ENCODE data around the gene PRRT3.

PRRT3 gene

GRCh38 chr3:9951962-9952805, at the start of gene PRRT3:
Gene PRRT3, minus strand, starts transcription at chr3:9952408. Its CDS starts 2,293 bp downstream, at chr3:9950115.
- DNase-seq, result peak in 13 of 56 donors; percentile 21 to 57 (median 41)

DNA sequence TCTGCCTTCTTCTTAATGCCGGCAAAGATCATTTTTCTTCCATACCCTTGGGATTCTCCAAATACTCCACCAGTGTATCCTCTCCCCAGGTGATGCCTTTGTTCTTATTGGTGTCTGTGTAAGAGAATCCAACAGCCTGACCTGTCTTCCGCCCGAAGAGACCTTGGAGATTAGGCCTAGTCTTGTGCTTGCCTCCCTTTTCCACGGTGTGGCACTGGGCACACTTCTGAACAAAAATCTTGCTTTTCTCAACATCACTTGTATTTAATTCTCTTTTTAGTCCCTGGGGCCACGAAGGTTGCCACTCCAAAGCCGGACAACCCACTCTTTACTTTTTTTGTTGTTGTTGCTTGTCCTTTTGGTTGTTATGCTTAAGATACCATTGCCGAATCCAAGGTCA, 48.5 kb upstream of the PRRT3 start:
- DNase-seq, result no peak

DNA sequence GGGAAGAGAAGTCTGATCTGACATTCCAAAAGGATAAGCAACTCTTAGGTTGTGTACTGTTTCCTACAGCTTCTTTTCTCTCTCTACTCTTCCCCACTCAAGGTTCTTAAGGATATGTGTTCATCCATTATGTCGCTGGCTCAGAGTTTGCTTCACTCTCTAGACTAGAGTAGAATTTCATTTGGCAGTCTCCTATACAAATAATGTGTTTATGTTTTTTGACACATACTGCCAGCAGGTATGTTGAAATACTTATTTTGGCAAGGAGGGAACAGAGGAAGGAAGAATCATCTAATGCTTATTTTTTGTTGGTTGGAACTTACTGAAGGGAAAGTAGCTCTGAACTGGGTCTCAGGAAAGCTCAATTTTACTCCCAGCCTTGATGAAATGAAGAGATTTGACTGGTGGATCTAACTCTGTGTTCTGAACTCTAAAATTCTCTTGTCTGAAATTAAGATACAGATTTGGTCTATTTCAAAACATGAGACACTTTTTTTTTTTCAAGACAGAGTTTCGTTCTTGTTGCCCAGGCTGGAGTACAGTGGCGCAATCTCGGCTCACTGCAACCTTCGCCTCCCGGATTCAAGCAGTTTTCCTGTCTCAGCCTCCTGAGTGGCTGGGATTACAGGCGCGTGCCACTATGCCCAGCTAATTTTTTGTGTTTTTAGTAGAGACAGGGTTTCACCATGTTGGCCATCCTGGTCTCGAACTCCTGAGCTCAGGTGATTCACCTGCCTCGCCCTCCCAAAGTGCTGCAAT, 42.1 kb upstream of the PRRT3 start:
- no peak for DNase-seq

- DNase-seq, result peak in 1 of 56 donors; percentile 49
Observed at GRCh38 chr3:9986230-9986725, 34.1 kb upstream of the PRRT3 start.

- DNase-seq, result no peak
Observed at GRCh38 chr3:9980251-9980650, 28.0 kb upstream of the PRRT3 start.

- no peak for DNase-seq
Observed at GRCh38 chr3:9978710-9979305, 26.6 kb upstream of the PRRT3 start.

DNA sequence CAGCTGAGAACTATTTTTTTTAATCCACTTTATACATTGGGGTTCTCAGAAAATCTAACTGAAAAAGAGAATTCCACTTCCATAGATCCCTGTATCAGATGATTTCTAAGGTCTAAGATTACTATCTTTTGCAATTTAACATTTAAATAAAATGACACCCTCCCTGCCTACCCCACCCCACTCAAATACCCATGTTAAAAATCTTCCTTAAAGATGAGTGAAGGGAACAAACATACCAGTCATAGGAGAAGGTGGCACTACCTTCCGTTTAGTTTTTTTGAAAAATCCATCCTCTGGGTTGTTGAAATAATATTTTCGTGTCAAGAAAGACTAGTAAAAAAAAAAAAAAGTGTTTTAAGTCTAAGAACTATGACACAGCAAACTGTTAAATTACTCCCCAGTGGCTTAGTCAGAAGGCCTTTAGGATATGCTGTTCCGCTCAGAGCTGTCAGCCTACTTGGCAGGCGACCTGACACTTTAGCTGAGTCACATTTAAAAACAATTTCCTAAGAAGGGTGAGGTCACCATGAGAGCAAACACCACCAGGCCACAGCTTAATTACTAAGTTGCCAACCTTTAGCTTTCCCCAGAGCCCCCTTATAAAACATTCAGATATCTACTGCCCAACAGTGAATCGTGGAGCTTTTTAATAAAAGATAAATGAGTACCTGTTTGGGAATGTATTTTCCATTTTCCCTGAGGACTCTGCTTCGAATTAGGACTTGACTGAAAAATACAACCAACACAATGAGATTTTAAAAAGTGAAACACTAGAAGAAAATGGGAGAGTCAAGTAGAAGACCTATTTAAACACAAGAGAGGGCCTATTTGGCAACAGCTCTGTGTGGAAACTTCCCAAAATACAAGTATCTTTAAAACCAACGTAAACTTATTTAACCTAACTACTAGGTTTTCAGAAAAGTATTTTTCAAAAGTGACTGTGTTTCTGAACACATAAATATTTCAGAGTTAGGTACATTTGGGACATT, 24.8 kb upstream of the PRRT3 start:
- DNase-seq, result peak in 10 of 56 donors; percentile 4 to 56 (median 11)

DNA sequence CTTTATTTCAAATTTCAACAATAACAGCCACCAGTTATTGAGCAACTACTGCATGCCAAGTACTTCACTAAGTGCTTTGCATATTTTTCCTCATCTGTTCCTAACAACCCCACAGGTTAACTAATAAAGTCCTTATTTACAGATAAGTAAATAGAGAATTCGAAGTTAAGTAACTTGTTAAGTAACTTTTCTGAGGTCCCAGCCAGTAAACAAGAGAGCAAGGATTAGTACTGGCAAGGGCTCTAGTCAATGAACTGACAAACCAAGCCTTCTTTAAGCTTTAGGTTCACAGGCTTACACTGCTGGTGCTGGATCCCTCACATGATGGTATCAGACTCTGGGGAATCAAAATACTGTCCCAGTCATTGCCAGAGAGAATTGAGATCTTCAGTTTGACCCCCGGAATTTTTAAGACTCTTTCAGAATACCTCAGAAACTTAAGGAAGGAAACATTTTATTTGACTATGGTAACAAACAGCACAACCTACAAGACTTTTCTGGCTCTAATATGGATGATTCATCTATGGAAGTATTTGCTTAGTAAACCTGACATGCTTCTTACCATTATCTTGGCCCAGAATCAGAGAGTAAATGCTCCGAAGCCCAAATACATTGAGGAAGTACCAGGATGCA, 17.9 kb upstream of the PRRT3 start:
- DNase-seq, result no peak

DNA sequence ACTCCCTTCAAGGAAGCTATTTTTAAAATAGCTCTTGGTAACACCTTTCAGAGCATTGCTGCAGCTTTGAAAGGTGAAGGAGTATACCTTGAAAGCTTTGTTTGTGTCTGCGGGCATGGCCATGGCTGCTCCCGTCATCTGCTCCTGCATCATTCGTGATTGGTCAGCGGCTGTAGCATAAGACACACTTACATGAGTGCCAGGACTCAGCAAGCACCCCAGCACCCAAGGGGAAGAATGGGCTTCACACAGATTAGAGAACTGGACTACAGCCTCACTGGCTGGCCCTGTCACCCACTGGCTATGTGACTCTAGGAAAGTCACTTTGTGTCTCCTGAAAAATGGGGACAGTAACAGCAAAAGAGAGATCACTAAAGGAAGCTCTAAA, 17.4 kb upstream of the PRRT3 start:
- no peak for DNase-seq

DNA sequence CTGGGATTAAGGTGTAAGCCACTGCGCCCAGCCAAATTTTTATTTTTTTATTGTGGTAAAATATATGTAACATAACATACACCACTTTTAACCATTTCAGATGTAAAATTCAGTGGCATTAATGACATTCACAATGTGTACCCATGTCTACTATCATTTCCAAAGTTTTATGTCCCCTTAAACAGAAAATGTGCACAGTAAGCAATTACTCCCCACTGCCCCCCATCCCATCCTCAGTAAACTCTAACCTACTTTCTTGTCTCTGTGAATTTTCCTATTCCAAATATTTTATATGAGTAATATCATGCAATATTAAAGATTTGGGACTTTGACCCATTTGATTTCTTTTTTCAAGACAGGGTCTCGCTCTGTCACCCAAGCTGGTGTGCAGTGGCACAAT, 14.6 kb upstream of the PRRT3 start:
- DNase-seq, result no peak

- no peak for DNase-seq
Observed at GRCh38 chr3:9965200-9965875, 13.1 kb upstream of the PRRT3 start.

- DNase-seq, result no peak
Observed at GRCh38 chr3:9957214-9957613, 5.0 kb upstream of the PRRT3 start.

- DNase-seq, result no peak
Observed at GRCh38 chr3:9955611-9956352, 3.6 kb upstream of the PRRT3 start.

- no peak for DNase-seq
Observed at GRCh38 chr3:9955067-9955502, 2.9 kb upstream of the PRRT3 start.

DNA sequence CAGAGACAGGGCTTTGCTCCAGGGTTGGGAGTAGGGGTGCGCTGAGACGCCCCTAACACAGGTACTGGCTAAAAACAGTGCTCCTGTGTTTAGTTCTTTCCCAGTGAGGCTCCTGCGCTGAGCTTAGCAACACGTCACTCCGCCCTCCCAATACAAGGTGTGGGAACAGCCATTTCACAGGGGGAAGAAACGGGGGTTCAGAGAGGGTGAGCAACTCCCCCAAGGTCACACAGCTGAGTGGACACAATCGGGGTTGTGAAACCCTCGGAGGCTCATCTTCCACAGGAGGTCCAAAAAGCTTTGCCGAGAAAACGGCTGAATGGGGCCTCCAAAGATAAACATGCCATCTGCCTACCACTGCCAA, 628 bp downstream of the PRRT3 start:
- peak in 1 of 56 donors; percentile 27 for DNase-seq

DNA sequence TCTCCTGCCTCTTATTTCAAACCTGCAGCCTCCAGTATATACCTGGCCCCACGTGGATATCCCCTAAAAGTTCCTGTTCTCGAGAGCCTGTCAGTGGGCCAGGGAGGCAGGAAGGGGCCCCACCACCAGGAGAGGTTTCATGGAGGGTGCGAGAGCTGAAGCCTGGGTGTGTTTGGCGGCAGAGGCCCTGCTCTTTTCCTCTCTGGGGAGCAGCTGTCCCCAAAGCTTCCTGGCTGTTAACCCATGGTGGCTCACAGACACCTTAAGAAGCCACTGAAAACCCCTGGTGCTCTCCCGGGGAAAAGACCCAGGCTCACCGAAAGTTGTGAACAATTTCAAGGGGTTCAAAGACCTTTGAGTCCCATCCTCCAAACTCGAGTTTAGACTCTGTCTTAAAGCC, 1.1 kb downstream of the PRRT3 start:
- no peak for DNase-seq

DNA sequence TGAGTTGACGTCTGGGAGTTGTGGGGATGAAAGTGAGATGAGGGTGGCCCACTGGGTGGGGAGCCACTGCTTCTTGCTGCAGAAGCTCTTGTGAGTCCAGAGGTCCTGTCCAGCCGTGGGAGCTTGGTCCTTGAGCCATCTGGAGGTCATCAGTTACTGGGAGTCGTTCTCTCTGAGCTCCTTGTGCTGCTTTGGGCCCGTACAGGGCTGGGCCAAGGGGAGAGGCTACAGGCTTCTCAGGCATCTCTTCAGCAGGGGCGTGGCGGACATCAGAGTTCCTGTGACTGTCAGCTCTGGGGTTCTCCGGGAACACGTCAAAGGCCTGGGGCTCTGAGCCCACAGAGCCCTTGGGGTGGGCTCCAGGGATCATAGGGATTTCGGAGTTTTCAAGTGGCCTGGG, 2.6 kb downstream of the PRRT3 start:
- no peak for DNase-seq

GRCh38 chr3:9949115-9949514, 3.1 kb downstream of the PRRT3 start:
- DNase-seq, result no peak

- no peak for DNase-seq
Observed at GRCh38 chr3:9948586-9948985, 3.6 kb downstream of the PRRT3 start.

Data from amygdala (tissue), 56 donors.